Small intestine (tissue), 7 donors: Measurements from ENCODE around the gene TBKBP1. TPM values are rescaled to one million over a fixed set of nuclear protein-coding genes. Genes with fewer than 3 reads are reported as not detected.

ENCODE experiments used
- DNase-seq, 2 donors: peaks; one replicate each; pipeline versions ENCODE4 v3.0.0 to v3.0.0-alpha.2; 2013
- FAIRE-seq: peaks from 2 replicates; lab custom pipeline; 2012; peaks lifted over from hg19 to GRCh38; lab: Jason Lieb, UNC
- H3K27ac ChIP-seq, 3 donors: one replicate each; pipeline ENCODE4 v1.5.1; 2013; ENCODE audit warnings: low read length in 2 of 3, mild to moderate bottlenecking in 2 of 3, control low read depth in 1 of 3, inconsistent platforms in 1 of 3, low read depth in 1 of 3, moderate library complexity in 1 of 3
- H3K27me3 ChIP-seq, 3 donors: one replicate each; pipeline ENCODE4 v1.6.1; 2013; ENCODE audit warnings: low read length in 3 of 3, inconsistent platforms in 1 of 3; ENCODE audit not compliant: control insufficient read depth in 3 of 3, insufficient read depth in 3 of 3
- H3K36me3 ChIP-seq, 3 donors: one replicate each; pipeline ENCODE4 v1.6.1; 2013; ENCODE audit warnings: low read length in 3 of 3, inconsistent platforms in 1 of 3, low read depth in 1 of 3, mild to moderate bottlenecking in 1 of 3, moderate library complexity in 1 of 3; ENCODE audit not compliant: control insufficient read depth in 3 of 3, insufficient read depth in 2 of 3
- H3K4me1 ChIP-seq, 3 donors: one replicate each; pipeline ENCODE4 v1.6.1; 2013; ENCODE audit warnings: low read length in 2 of 3, inconsistent platforms in 1 of 3, low read depth in 1 of 3, mild to moderate bottlenecking in 1 of 3, moderate library complexity in 1 of 3; ENCODE audit not compliant: control insufficient read depth in 3 of 3, insufficient read depth in 2 of 3
- H3K4me3 ChIP-seq, 3 donors: one replicate each; pipeline ENCODE4 v1.5.1; 2013; ENCODE audit warnings: low read length in 3 of 3, control low read depth in 1 of 3, inconsistent platforms in 1 of 3, low read depth in 1 of 3, mild to moderate bottlenecking in 1 of 3, moderate library complexity in 1 of 3
- H3K9me3 ChIP-seq, 2 donors: one replicate each; pipeline ENCODE4 v1.6.1; 2013; ENCODE audit warnings: low read depth in 1 of 2, low read length in 1 of 2; ENCODE audit not compliant: control insufficient read depth in 2 of 2, insufficient read depth in 1 of 2
- WGBS, 3 donors: extraction: QIAGEN DNeasy Blood & Tissue Kit; methylation state at CpG; one replicate each; pipeline ENCODE4 v1.1.7; 2013; 5-methylcytosine and 5-hydroxymethylcytosine counted together
- polyA plus RNA-seq, 4 donors: library from polyadenylated mRNA; stranded (reverse) in 3 of 4; unstranded in 1 of 4; fragments of 200-250 nt in 3 of 4; fragments of 120-200 nt in 1 of 4; gene quantifications; one replicate each; pipeline versions ENCODE4 v1.2.1 to v1.2.3, GENCODE V29; 2013
- donor health status: healthy with polysubstance abuse.
- donor health status: control.
- donor health status: control.
- donor health status: Bipolar disorder and iron deficiency.
- donor health status: healthy.

Gene TBKBP1
- polyA plus RNA-seq, 4 donors: 0.22 to 7.5 (median 4.5) TPM

- no peak for FAIRE-seq
- 75 to 80% (median 78%) methylated on average over 5 of the region's 5 CpGs for WGBS, 3 donors
Observed at GRCh38 chr17:47760409-47761140, 66.6 kb downstream of the TBKBP1 start.

More at GRCh38 chr17:47760409-47761140, 66.6 kb downstream of the TBKBP1 start:
- Histone ChIP-seq H3K4me3 (no peak overlapping the region), H3K27ac (no peak overlapping the region), H3K27me3 (peaks cover 0 to 8% (median 0%) of the 10 kb centered on the region in 3 donors), H3K9me3 (peaks cover 0 to 12% of the 10 kb centered on the region in 2 donors), H3K4me1 (no peaks in the 10 kb centered on the region), H3K36me3 (no peaks in the 10 kb centered on the region)
- no peak for DNase-seq

Other genes with a start within 250 kb of the TBKBP1 start
- 100 to 1,000 TPM in 1 of 4 donors, 10 to 100 TPM in 3; 30.8 to 109 (median 37.6) TPM for gene NPEPPS, start 163.1 kb upstream of the TBKBP1 start, polyA plus RNA-seq
- 100 to 1,000 TPM in 1 of 4 donors, 10 to 100 TPM in 3; 25.9 to 160 (median 54.7) TPM for gene KPNB1, start 44.2 kb upstream of the TBKBP1 start, polyA plus RNA-seq
- gene TBX21, start 39.1 kb downstream of the TBKBP1 start, polyA plus RNA-seq: under 1 TPM; 0.07 to 0.45 (median 0.29) TPM
- gene OSBPL7, start 127.6 kb downstream of the TBKBP1 start, polyA plus RNA-seq: 10 to 100 TPM; 16.7 to 67.5 (median 27.3) TPM
- gene MRPL10, start 137.4 kb downstream of the TBKBP1 start, polyA plus RNA-seq: 10 to 100 TPM; 47.0 to 54.1 (median 50.7) TPM
- 1 to 10 TPM in 1 of 4 donors, under 1 TPM in 3; 0.22 to 1.5 (median 0.40) TPM for gene LRRC46, start 137.5 kb downstream of the TBKBP1 start, polyA plus RNA-seq
- 100 to 1,000 TPM in 2 of 4 donors, 10 to 100 TPM in 2; 46.0 to 127 (median 99.7) TPM for gene SCRN2, start 147.1 kb downstream of the TBKBP1 start, polyA plus RNA-seq
- gene SP6, start 157.0 kb downstream of the TBKBP1 start, polyA plus RNA-seq: 1 to 10 TPM; 1.6 to 4.9 (median 3.1) TPM
- 10 to 100 TPM in 3 of 4 donors, 1 to 10 TPM in 1; 8.7 to 17.3 (median 12.6) TPM for gene SP2, start 202.1 kb downstream of the TBKBP1 start, polyA plus RNA-seq
- 10 to 100 TPM; 10.8 to 49.1 (median 19.1) TPM for gene PNPO, start 247.4 kb downstream of the TBKBP1 start, polyA plus RNA-seq